LNCAP (cell line): Measurements from ENCODE around the gene KMT2D.

ENCODE experiments used
- CTCF ChIP-seq: fragments of 450-650 bp; IDR thresholded peaks from 2 replicates; pipeline ENCODE4 v1.5.1; 2017; ENCODE audit warnings: mild to moderate bottlenecking

The KMT2D gene

GRCh38 chr12:49021292-49021915 is 39.2 kb downstream of the KMT2D start:
- TF ChIP-seq CTCF, result no peak

GRCh38 chr12:49020441-49020840 is 40.2 kb downstream of the KMT2D start:
- TF ChIP-seq CTCF, result no peak

GRCh38 chr12:49019443-49020324 is 40.9 kb downstream of the KMT2D start:
- peak; percentile 26; the same call in 1 of the 2 replicates for TF ChIP-seq CTCF

GRCh38 chr12:49019120-49019430 is 41.5 kb downstream of the KMT2D start:
- no peak for TF ChIP-seq CTCF

- TF ChIP-seq CTCF, result peak; percentile 53
These were observed 42.1 kb downstream of the KMT2D start, which contains the start of gene PRKAG1 for GRCh38 chr12:49018261-49019119. Gene PRKAG1, minus strand, starts transcription at chr12:49018776. Its CDS starts 36 bp downstream, at chr12:49018740.

- no peak for TF ChIP-seq CTCF
These were observed 42.7 kb downstream of the KMT2D start for GRCh38 chr12:49017891-49018260.

GRCh38 chr12:49015196-49015595 is 45.4 kb downstream of the KMT2D start:
- no peak for TF ChIP-seq CTCF
